GM18520 (cell line): ENCODE data around the gene RAB11B.
"Not testable (repeated sequence)": the region's sequence is repeated elsewhere in the genome, so short reads cannot be mapped to it uniquely, and the experiment has no call there.

ENCODE experiments used
- ATAC-seq: cut with Tn5 transposase; IDR thresholded peaks from one replicate; pipeline ENCODE4 v1.9.1; 2021; ENCODE audit not compliant: unreplicated experiment

Gene RAB11B

GRCh38 chr19:8389891-8390616 lies at the start of gene RAB11B:
RAB11B (plus strand) TSS chr19:8390360; CDS start chr19:8390417, 57 bp downstream.
- ATAC-seq: peak; percentile 93

- ATAC-seq: not testable (repeated sequence)
Observed at GRCh38 chr19:8341504-8341903, 48.7 kb upstream of the RAB11B start.

- no peak for ATAC-seq
Observed at GRCh38 chr19:8342316-8342683, 47.9 kb upstream of the RAB11B start.

GRCh38 chr19:8342684-8343482 lies 47.3 kb upstream of the RAB11B start, which contains the start of gene KANK3:
KANK3 (minus strand) TSS chr19:8343262; CDS start chr19:8337828, 5,434 bp downstream.
- peak; percentile 77 for ATAC-seq

DNA sequence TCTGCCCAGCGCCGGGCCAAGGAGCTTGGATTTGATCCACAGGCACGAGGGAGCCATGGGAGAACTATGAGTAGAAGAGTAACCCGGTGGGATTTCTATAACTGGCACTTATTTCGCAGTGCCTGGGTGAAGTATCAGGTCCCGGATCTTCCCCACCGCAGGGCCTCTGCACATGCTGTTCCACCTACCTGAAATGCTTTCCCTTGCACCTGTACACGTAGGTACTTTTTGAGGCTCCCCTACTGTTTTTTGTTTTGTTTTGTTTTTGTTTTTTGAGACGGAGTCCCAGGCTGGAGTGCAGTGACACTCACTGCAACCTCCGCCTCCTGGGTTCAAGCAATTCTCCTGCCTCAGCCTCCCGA lies 46.7 kb upstream of the RAB11B start:
- no peak for ATAC-seq

DNA sequence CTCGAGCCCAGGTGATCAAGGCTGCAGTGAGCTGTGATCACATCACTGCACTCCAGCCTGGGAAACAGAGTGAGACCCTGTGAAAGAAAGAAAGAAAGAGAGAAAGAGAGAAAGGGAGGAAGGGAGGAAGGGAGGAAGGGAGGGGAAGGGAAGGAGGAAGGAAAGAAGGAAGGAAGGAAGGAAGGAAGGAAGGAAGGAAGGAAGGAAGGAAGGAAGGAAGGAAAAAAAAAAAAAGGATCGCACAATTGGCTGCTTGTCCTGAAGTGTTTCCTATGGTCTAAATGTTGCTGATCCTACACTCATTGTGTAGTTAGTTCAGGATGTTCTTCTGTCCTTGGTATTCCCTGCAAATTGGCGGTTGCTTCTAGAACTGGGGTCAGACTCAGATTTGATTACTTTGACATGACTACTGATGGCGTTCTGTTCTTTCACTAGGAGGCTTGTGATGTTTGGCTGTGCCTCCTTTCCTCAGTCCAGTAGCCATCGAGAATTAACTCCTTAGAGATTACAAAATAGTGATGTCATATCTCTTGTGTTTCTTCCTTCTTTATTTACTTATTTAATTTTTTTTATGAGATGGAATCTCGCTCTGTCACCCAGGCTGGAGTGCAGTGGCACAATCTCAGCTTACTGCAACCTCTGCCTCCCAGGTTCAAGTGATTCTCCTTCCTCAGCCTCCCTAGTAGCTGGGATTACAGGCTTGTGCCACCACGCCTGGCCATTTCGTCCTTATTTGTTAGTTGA lies 40.4 kb upstream of the RAB11B start:
- ATAC-seq: not testable (repeated sequence)

GRCh38 chr19:8352134-8352827 lies 37.9 kb upstream of the RAB11B start:
- ATAC-seq: no peak

DNA sequence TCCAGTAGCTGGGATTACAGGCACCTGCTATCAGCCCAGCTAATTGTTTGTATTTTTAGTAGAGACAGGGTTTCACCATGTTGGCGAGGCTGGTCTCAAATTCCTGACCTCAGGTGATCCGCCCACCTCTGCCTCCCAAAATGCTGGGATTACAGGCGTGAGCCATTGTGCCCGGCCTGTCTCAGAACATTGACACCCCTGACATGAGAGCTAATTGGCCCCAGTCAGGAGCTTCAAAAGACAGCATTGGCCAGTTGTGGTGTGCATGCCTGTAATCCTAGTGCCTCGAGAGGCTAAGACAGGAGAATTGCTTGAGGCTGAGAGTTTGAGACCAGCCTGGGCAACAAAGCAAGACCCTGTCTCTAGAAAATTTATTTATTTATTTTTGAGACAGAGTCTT lies 37.3 kb upstream of the RAB11B start:
- not testable (repeated sequence) for ATAC-seq

DNA sequence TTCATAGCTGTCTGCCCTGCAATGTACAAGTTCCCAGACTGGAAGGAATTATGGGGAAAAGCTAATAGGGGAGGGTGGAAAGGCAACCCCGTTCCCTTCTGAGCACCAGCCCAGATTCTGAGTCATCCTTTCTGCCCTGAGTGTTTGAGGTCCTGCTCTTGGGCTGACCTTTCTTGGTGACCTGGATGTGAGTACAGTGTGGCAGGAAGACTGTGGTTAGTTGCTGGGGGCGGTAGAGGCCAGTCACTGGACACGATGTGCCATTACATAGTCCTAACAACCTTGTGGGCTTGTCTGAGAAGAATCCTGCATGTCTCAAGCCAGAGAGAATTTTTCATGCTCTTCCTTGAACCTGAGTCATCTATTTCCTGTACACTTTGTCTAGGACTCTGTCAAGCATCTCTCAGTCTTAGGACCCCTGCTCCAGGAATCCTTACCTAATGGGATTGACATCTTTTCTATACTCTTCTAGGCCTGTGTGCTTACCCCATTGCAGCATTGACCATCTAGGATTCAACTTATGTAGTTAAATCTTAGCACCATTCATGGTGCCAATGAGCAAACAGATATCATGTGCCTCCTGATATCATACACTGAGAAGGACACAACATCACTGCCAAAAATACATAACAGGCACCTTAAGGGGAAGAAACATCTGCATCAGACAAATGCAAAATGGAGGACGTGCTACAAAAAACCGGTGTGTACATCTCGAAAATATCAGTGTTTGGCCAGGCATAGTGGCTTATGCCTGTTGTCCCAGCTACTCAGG lies 34.3 kb upstream of the RAB11B start:
- no peak for ATAC-seq

DNA sequence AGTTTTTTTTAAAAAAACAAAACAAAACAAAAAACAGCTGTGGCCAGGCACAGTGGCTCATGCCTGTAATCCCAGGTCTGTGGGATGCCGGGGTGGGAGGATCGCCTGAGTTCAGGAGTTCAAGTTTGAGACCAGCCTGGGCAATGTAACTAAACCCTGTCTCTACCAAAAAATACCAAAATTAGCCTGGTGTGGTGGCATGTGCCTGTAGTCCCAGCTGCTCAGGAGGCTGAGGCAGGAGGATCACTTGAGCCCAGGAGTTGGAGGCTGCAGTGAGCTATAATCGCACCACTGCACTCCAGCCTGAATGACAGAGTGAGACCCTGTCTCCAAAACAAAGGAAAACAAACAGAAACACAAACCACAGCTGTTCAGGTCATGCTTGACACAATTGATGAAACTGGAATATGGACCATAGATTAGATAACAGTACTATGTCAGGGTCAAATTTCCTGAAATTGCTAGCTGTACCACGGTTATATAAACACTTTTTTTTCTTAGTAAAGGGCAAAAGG lies 33.1 kb upstream of the RAB11B start:
- ATAC-seq: no peak

- no peak for ATAC-seq
Observed at GRCh38 chr19:8358948-8359347, 31.2 kb upstream of the RAB11B start.

GRCh38 chr19:8360196-8360595 lies 30.0 kb upstream of the RAB11B start:
- ATAC-seq: no peak

- ATAC-seq: no peak
Observed at GRCh38 chr19:8361921-8362793, 28.0 kb upstream of the RAB11B start.

DNA sequence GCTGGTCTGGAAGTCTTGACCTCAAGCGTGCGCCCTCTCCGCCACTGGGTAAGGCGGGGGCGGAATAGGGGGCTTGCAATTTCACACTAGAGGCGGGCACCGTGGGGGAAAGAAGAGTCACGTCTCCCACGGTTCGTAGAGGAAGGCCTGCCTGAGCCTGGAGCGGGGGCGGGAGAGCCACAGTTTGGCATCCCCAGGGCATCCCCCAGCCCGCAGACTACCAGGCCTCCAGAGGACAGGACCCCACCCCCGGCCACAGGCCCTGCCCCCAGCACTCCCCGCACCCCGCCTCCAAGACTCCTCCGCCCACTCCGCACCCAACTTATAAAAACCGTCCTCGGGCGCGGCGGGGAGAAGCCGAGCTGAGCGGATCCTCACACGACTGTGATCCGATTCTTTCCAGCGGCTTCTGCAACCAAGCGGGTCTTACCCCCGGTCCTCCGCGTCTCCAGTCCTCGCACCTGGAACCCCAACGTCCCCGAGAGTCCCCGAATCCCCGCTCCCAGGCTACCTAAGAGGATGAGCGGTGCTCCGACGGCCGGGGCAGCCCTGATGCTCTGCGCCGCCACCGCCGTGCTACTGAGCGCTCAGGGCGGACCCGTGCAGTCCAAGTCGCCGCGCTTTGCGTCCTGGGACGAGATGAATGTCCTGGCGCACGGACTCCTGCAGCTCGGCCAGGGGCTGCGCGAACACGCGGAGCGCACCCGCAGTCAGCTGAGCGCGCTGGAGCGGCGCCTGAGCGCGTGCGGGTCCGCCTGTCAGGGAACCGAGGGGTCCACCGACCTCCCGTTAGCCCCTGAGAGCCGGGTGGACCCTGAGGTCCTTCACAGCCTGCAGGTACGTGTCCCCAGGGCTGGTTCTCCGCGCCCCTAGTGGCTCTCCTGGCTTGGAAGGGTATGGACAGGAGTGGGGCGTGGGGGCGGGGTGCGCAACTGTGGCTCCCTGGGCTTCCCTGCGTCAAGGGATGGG lies 26.1 kb upstream of the RAB11B start, which contains the start of gene ANGPTL4:
Gene ANGPTL4 (plus strand): TSS at position 353 of the 969 bp plus-strand sequence. CDS start 167 bp downstream, at position 520.
- no peak for ATAC-seq

DNA sequence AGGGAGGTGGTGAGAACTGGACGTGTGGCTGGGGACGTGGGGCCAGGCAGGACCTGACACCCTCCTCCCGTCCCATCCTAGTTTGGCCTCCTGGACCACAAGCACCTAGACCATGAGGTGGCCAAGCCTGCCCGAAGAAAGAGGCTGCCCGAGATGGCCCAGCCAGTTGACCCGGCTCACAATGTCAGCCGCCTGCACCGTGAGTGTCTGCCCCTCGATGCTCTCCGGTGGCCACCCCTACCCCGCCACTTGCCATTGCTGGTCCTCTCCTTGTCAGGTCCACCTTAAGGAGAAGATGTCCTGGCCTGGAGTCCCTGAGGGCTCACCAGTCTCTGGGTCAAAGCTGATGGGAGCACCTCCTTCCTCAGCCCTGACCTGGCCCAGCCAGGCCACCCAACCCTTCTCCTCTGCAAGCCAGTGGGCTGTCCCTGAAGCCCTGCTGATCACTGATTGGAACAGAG lies 24.0 kb upstream of the RAB11B start:
- ATAC-seq: no peak

DNA sequence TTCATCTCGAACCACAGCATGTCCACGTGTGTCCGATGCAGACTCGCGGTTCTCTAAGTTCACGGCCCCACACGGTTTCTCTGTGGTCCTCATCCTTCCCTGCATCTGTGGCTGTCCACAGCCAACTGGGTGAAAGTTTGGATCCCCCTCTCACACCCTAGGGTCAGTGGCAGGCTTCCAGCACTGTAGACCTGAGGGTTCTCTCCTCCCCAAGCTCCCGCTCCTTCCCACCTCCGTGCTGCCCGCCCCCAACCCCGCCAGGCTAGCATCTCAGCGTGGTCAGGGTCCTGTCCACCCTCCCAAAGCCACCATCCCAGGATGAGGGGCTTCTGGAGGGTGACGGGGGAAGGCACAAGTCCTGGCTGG lies 23.2 kb upstream of the RAB11B start:
- ATAC-seq: no peak

DNA sequence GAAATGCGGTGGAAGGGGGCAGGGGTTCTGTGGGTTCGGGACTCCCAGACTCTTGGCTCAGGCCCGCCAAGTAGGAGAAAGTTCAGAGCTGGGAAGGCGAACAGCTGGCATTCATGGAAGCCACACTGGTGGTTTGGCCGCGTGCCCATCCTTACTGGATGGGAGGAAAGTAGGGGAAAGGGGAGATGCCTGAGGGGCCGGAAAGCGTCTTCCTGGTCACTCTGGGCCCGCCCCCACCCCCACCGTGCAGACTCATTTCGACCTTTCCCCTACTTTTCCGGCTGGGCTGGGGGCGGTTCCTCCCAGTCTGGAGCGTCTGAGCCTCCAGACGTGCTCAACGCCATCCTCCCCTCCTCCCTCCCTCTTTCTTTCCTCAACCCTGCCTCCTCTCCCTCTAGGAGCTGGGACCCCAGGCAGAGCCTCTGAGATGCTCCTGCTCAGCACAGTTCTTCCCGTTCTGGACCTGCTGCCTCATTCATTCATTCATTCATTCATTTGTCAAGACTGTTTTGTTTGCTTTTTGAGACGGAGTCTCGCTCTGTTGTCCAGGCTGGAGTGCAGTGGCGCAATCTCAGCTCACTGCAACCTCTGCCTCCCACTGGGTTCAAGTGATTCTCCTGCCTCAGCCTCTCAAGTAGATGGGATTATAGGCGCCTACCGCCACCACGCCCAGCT lies 22.7 kb upstream of the RAB11B start:
- no peak for ATAC-seq
